ENCODE data around the gene SLAMF8.

Gene SLAMF8

DNA sequence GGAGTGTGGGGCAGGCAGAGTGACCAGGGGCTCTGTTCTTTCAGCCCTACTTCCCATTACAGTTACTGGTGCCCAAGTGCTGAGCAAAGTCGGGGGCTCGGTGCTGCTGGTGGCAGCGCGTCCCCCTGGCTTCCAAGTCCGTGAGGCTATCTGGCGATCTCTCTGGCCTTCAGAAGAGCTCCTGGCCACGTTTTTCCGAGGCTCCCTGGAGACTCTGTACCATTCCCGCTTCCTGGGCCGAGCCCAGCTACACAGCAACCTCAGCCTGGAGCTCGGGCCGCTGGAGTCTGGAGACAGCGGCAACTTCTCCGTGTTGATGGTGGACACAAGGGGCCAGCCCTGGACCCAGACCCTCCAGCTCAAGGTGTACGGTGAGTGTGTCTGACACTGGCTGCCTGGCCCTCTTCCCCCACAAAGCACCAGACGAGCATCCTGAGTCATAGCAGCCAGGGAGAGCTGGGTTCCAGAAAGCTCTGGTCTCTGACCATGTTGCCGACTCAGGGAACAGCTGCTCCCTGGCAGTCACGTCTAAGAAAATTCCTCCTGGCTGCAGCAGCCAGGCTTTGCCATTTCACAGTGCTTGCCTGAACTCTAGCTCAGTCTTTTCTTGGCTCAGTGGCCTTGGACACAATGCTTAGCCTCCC is 3.3 kb downstream of the SLAMF8 start:
- Histone ChIP-seq H3K4me1 (ENCODE audit: control insufficient read depth in 5 of 5, insufficient read depth in 5 of 5, low read length in 5 of 5) (peaks cover 0 to 44% (median 17%) of the 10 kb centered on the region in 5 donors), H3K27me3 (ENCODE audit: control insufficient read depth in 5 of 5, insufficient read depth in 4 of 5, low read length in 5 of 5) (no peaks in the 10 kb centered on the region), H3K36me3 (ENCODE audit: control insufficient read depth in 5 of 5, insufficient read depth in 5 of 5, low read length in 5 of 5) (peaks cover 0 to 8% (median 0%) of the 10 kb centered on the region in 5 donors), H3K9ac (ENCODE audit: low read length in 5 of 5) (peak overlapping the region in 1 of 5 donors; percentile 5), H3K27ac (ENCODE audit: low read depth, low read length) (no peak overlapping the region), H3K9me3 (ENCODE audit: control insufficient read depth in 5 of 5, low read length in 5 of 5) (no peaks in the 10 kb centered on the region), H3K4me3 (ENCODE audit: low read depth in 1 of 5, low read length in 5 of 5) (no peak overlapping the region)

DNA sequence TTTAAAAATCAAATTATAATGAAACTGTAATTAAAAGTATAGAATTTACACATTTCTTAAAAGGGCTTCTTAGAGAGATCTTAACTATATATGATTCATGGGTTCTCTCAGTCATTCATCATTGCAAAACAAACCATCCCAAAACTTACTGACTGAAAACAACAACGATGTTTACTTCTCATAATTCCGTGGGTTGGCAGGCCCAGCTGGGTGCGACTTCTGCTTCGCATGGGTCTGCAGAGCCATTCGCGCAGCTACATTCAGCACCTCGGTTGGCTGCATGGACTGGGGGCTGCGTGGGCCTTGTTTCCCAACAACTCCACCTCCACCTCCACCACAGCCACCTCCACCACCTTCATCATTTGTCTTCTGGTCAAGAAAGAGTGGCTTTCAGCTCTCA is 4.0 kb downstream of the SLAMF8 start:
- Histone ChIP-seq H3K4me1 (ENCODE audit: control insufficient read depth in 5 of 5, insufficient read depth in 5 of 5, low read length in 5 of 5) (peaks cover 0 to 37% (median 17%) of the 10 kb centered on the region in 5 donors), H3K27ac (ENCODE audit: low read depth, low read length) (no peak overlapping the region), H3K4me3 (ENCODE audit: low read depth in 1 of 5, low read length in 5 of 5) (no peak overlapping the region), H3K9me3 (ENCODE audit: control insufficient read depth in 5 of 5, low read length in 5 of 5) (no peaks in the 10 kb centered on the region), H3K27me3 (ENCODE audit: control insufficient read depth in 5 of 5, insufficient read depth in 4 of 5, low read length in 5 of 5) (no peaks in the 10 kb centered on the region), H3K9ac (ENCODE audit: low read length in 5 of 5) (no peak overlapping the region), H3K36me3 (ENCODE audit: control insufficient read depth in 5 of 5, insufficient read depth in 5 of 5, low read length in 5 of 5) (peaks cover 0 to 14% (median 0%) of the 10 kb centered on the region in 5 donors)

DNA sequence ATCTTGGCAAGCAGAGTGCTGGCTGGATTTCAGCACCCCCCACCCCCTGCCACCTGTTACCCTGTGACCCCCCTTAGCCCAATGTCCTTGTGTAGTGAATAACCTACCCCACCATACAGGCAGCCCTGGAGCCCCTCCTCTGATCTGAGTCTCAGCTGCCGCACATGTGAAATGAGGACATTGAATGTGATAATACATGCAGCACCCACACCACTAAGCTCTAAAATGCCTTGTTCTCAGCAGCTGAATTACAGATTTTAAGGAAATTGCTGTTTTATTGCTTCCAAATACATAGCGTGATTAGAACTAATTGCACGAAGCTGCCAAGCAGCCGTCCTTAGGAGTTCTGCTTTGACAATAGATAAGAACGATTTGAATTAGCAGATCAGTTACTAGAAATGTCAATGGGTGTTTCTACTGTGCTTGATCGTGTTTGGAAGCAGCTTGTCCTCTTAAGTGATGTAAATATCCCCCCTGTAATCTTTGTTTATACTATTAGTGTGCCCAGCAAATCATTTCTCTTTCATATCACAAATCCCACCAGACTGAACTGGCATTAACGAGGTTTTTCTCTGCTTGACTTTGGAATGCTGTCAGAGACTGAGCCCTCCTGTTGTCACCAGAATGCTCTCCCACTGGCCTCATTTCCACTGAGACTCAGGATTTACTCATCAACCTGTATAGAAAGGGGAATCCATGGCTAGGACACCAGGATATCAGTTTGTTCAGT is 4.9 kb downstream of the SLAMF8 start:
- H3K4me3 ChIP-seq (ENCODE audit: low read depth in 1 of 5, low read length in 5 of 5) = no peak overlapping the region
- no peak overlapping the region for H3K9ac ChIP-seq (ENCODE audit: low read length in 5 of 5)
- H3K27ac ChIP-seq (ENCODE audit: low read depth, low read length) = no peak overlapping the region
- H3K4me1 ChIP-seq (ENCODE audit: control insufficient read depth in 5 of 5, insufficient read depth in 5 of 5, low read length in 5 of 5) = peaks cover 0 to 30% (median 17%) of the 10 kb centered on the region in 5 donors
- H3K9me3 ChIP-seq (ENCODE audit: control insufficient read depth in 5 of 5, low read length in 5 of 5) = no peaks in the 10 kb centered on the region
- H3K27me3 ChIP-seq (ENCODE audit: control insufficient read depth in 5 of 5, insufficient read depth in 4 of 5, low read length in 5 of 5) = no peaks in the 10 kb centered on the region
- peaks cover 0 to 14% (median 0%) of the 10 kb centered on the region in 5 donors for H3K36me3 ChIP-seq (ENCODE audit: control insufficient read depth in 5 of 5, insufficient read depth in 5 of 5, low read length in 5 of 5)

DNA sequence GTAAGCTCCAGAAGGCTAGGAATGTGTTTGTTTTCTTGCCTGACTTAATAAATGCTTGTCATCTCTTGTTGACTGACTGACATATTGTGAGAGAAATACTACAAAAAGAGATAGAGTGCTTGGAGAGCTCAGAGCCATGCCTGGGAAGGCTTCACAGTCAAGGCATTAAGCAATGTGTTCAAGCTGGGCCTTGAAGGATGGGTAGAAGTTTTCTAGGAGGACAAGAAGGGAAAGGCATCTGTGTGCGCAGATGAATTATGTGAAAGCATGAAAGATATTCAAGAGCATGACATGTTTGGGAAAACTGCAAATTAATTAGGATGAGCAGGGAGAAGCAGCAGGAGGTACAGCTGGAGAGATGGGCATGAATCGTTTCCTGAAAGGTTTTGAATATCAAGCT is 5.6 kb downstream of the SLAMF8 start:
- Histone ChIP-seq H3K36me3 (ENCODE audit: control insufficient read depth in 5 of 5, insufficient read depth in 5 of 5, low read length in 5 of 5) (peaks cover 0 to 18% (median 1%) of the 10 kb centered on the region in 5 donors), H3K9me3 (ENCODE audit: control insufficient read depth in 5 of 5, low read length in 5 of 5) (no peaks in the 10 kb centered on the region), H3K9ac (ENCODE audit: low read length in 5 of 5) (no peak overlapping the region), H3K27ac (ENCODE audit: low read depth, low read length) (no peak overlapping the region), H3K27me3 (ENCODE audit: control insufficient read depth in 5 of 5, insufficient read depth in 4 of 5, low read length in 5 of 5) (no peaks in the 10 kb centered on the region), H3K4me3 (ENCODE audit: low read depth in 1 of 5, low read length in 5 of 5) (no peak overlapping the region), H3K4me1 (ENCODE audit: control insufficient read depth in 5 of 5, insufficient read depth in 5 of 5, low read length in 5 of 5) (peaks cover 0 to 23% (median 13%) of the 10 kb centered on the region in 5 donors)

DNA sequence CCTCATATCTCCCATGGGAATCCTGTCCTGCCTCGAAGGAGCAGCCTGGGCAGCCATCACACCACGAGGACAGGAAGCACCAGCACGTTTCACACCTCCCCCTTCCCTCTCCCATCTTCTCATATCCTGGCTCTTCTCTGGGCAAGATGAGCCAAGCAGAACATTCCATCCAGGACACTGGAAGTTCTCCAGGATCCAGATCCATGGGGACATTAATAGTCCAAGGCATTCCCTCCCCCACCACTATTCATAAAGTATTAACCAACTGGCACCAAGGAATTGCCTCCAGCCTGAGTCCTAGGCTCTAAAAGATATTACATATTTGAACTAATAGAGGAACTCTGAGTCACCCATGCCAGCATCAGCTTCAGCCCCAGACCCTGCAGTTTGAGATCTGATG is 8.7 kb downstream of the SLAMF8 start:
- H3K4me3 ChIP-seq (ENCODE audit: low read depth in 1 of 5, low read length in 5 of 5) = no peak overlapping the region
- H3K36me3 ChIP-seq (ENCODE audit: control insufficient read depth in 5 of 5, insufficient read depth in 5 of 5, low read length in 5 of 5) = peaks cover 0 to 27% (median 4%) of the 10 kb centered on the region in 5 donors
- no peak overlapping the region for H3K9ac ChIP-seq (ENCODE audit: low read length in 5 of 5)
- no peaks in the 10 kb centered on the region for H3K27me3 ChIP-seq (ENCODE audit: control insufficient read depth in 5 of 5, insufficient read depth in 4 of 5, low read length in 5 of 5)
- peaks cover 0 to 2% (median 1%) of the 10 kb centered on the region in 5 donors for H3K4me1 ChIP-seq (ENCODE audit: control insufficient read depth in 5 of 5, insufficient read depth in 5 of 5, low read length in 5 of 5)
- no peaks in the 10 kb centered on the region for H3K9me3 ChIP-seq (ENCODE audit: control insufficient read depth in 5 of 5, low read length in 5 of 5)
- H3K27ac ChIP-seq (ENCODE audit: low read depth, low read length) = no peak overlapping the region

DNA sequence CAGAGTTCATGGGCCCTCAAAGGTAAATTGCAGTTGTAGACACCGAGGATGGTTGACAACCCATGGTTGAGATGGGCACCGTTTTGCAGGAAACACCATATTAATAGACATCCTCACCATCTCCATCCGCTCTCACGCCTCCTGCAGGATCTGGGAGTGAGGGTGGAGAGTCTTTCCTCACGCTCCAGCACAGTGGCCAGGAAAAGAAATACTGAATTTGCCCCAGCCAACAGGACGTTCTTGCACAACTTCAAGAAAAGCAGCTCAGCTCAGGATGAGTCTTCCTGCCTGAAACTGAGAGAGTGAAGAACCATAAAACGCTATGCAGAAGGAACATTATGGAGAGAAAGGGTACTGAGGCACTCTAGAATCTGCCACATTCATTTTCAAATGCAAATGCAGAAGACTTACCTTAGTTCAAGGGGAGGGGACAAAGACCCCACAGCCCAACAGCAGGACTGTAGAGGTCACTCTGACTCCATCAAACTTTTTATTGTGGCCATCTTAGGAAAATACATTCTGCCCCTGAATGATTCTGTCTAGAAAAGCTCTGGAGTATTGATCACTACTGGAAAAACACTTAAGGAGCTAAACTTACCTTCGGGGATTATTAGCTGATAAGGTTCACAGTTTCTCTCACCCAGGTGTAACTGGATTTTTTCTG is 9.3 kb downstream of the SLAMF8 start:
- Histone ChIP-seq H3K27me3 (ENCODE audit: control insufficient read depth in 5 of 5, insufficient read depth in 4 of 5, low read length in 5 of 5) (no peaks in the 10 kb centered on the region), H3K36me3 (ENCODE audit: control insufficient read depth in 5 of 5, insufficient read depth in 5 of 5, low read length in 5 of 5) (peaks cover 0 to 31% (median 4%) of the 10 kb centered on the region in 5 donors), H3K27ac (ENCODE audit: low read depth, low read length) (no peak overlapping the region), H3K9me3 (ENCODE audit: control insufficient read depth in 5 of 5, low read length in 5 of 5) (no peaks in the 10 kb centered on the region), H3K4me1 (ENCODE audit: control insufficient read depth in 5 of 5, insufficient read depth in 5 of 5, low read length in 5 of 5) (no peaks in the 10 kb centered on the region), H3K4me3 (ENCODE audit: low read depth in 1 of 5, low read length in 5 of 5) (no peak overlapping the region), H3K9ac (ENCODE audit: low read length in 5 of 5) (no peak overlapping the region)

DNA sequence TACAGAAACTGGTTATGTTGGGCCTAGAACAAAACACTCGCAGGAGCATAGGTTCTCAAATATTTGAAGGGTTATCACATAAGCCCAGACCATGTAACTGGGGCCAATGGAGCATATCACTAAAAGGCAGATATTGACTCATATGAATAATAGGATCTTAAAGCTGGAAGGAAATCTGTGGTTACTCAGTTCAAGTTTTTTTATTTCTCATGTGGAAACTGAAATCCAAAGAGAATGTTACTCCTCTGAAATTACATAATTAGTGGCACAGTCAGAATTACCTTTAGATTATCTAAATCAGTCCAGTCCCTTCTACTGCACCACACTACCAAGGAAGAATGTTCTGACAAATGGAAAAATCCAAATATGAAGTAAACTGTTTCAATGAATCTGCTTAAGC is 12.0 kb downstream of the SLAMF8 start:
- H3K9me3 ChIP-seq (ENCODE audit: control insufficient read depth in 5 of 5, low read length in 5 of 5) = no peaks in the 10 kb centered on the region
- no peak overlapping the region for H3K4me3 ChIP-seq (ENCODE audit: low read depth in 1 of 5, low read length in 5 of 5)
- H3K27ac ChIP-seq (ENCODE audit: low read depth, low read length) = no peak overlapping the region
- H3K4me1 ChIP-seq (ENCODE audit: control insufficient read depth in 5 of 5, insufficient read depth in 5 of 5, low read length in 5 of 5) = no peaks in the 10 kb centered on the region
- peaks cover 0 to 26% (median 4%) of the 10 kb centered on the region in 5 donors for H3K36me3 ChIP-seq (ENCODE audit: control insufficient read depth in 5 of 5, insufficient read depth in 5 of 5, low read length in 5 of 5)
- H3K9ac ChIP-seq (ENCODE audit: low read length in 5 of 5) = no peak overlapping the region
- H3K27me3 ChIP-seq (ENCODE audit: control insufficient read depth in 5 of 5, insufficient read depth in 4 of 5, low read length in 5 of 5) = no peaks in the 10 kb centered on the region

DNA sequence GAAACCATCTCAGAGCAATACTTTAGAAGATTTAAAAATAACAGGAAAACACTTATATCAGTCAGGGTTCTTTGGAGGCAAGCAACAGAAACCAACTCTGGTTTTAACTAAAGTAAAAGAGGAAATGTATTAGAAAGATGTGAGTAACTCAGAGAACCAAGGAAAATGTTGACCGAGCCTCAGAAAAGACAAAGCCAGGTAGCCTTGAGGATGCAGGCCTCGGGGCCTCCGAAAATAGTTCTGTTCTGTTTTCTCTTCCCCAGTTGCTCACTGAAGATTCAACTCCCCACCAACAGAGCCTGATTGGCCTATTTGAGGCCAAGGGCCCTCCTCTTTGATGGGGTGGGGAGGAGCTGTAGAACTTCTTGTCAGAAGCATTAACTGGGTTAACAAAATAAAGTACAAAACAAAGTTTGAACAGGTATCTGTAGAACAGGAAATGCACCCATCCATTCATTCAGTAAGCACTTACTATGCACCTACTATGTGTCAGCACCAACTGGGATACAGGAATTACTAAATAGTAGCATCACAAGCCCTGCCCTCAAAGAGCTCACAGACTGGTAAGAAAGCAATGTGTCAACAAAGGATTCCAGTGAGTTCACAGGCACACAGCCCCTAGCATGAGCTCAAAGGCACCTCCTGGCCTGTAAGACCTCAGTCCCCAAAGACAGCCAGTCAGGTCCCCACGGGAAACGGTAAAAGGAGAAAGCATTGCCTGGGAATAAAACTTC is 12.6 kb downstream of the SLAMF8 start:
- H3K9ac ChIP-seq (ENCODE audit: low read length in 5 of 5) = no peak overlapping the region

DNA sequence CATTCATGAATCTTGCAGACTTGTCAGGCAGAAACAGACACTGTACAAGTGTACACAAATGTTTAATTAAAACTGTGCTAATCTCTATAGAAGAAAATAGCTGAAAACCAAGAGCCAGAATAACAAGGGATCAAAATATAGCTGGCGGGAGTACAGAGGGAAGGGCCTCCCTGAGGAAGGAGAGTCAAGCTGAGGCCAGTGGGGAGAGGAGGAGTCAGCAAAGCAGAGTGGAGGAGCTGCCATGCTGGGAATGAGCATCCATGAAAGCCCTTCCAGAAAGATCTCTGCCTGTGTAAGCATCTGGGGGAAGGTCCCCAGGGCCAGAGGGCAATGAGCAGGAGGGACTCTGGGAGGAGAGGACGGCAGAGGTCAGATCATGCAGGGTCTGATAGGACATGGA is 15.1 kb downstream of the SLAMF8 start:
- peaks cover 0 to 16% (median 4%) of the 10 kb centered on the region in 5 donors for H3K36me3 ChIP-seq (ENCODE audit: control insufficient read depth in 5 of 5, insufficient read depth in 5 of 5, low read length in 5 of 5)
- no peak overlapping the region for H3K4me3 ChIP-seq (ENCODE audit: low read depth in 1 of 5, low read length in 5 of 5)
- H3K9me3 ChIP-seq (ENCODE audit: control insufficient read depth in 5 of 5, low read length in 5 of 5) = no peaks in the 10 kb centered on the region
- H3K4me1 ChIP-seq (ENCODE audit: control insufficient read depth in 5 of 5, insufficient read depth in 5 of 5, low read length in 5 of 5) = no peaks in the 10 kb centered on the region
- H3K27me3 ChIP-seq (ENCODE audit: control insufficient read depth in 5 of 5, insufficient read depth in 4 of 5, low read length in 5 of 5) = no peaks in the 10 kb centered on the region
- H3K27ac ChIP-seq (ENCODE audit: low read depth, low read length) = no peak overlapping the region
- no peak overlapping the region for H3K9ac ChIP-seq (ENCODE audit: low read length in 5 of 5)

More for the DNA sequence above, 12.6 kb downstream of the SLAMF8 start:
- H3K4me1 ChIP-seq (ENCODE audit: control insufficient read depth in 5 of 5, insufficient read depth in 5 of 5, low read length in 5 of 5) = no peaks in the 10 kb centered on the region
- no peaks in the 10 kb centered on the region for H3K9me3 ChIP-seq (ENCODE audit: control insufficient read depth in 5 of 5, low read length in 5 of 5)
- no peak overlapping the region for H3K27ac ChIP-seq (ENCODE audit: low read depth, low read length)
- no peak overlapping the region for H3K4me3 ChIP-seq (ENCODE audit: low read depth in 1 of 5, low read length in 5 of 5)
- no peaks in the 10 kb centered on the region for H3K27me3 ChIP-seq (ENCODE audit: control insufficient read depth in 5 of 5, insufficient read depth in 4 of 5, low read length in 5 of 5)
- H3K36me3 ChIP-seq (ENCODE audit: control insufficient read depth in 5 of 5, insufficient read depth in 5 of 5, low read length in 5 of 5) = peaks cover 0 to 26% (median 4%) of the 10 kb centered on the region in 5 donors
